HG03521 (cell line): ENCODE results near the gene ARR3.
"Not testable (repeated sequence)": the region's sequence is repeated elsewhere in the genome, so short reads cannot be mapped to it uniquely, and the experiment has no call there.

Source experiments
- ATAC-seq: cut with Tn5 transposase; IDR thresholded peaks from one replicate; pipeline ENCODE4 v1.9.1; 2021; ENCODE audit warnings: mild to moderate bottlenecking, moderate library complexity; ENCODE audit not compliant: unreplicated experiment

ARR3 gene

GRCh38 chrX:70279081-70279480 lies 10.9 kb downstream of the ARR3 start:
- no peak for ATAC-seq

GRCh38 chrX:70280573-70280972 lies 12.4 kb downstream of the ARR3 start:
- ATAC-seq, result no peak

- ATAC-seq, result no peak
Measured at GRCh38 chrX:70281951-70282350, 13.8 kb downstream of the ARR3 start, which contains the start of gene RAB41. Gene RAB41 (plus strand): TSS chrX:70282172. CDS start chrX:70282218, 46 bp downstream.

- no peak for ATAC-seq
Measured at GRCh38 chrX:70289168-70289792, 21.1 kb downstream of the ARR3 start.

- ATAC-seq, result peak; percentile 100
Measured at GRCh38 chrX:70289793-70290770, 21.9 kb downstream of the ARR3 start, which contains the start of the genes KIF4A and PDZD11. Gene KIF4A (plus strand): TSS chrX:70290104. CDS start chrX:70290459, 355 bp downstream. Gene PDZD11 (minus strand): TSS chrX:70289927. CDS start chrX:70289341, 586 bp downstream.

GRCh38 chrX:70292788-70293187 lies 24.7 kb downstream of the ARR3 start:
- no peak for ATAC-seq

GRCh38 chrX:70293621-70294020 lies 25.5 kb downstream of the ARR3 start:
- ATAC-seq, result no peak

- ATAC-seq, result no peak
Measured at GRCh38 chrX:70301716-70302115, 33.6 kb downstream of the ARR3 start.

- ATAC-seq, result no peak
Measured at GRCh38 chrX:70313503-70313902, 45.4 kb downstream of the ARR3 start.

GRCh38 chrX:70322784-70323183 lies 54.6 kb downstream of the ARR3 start:
- no peak for ATAC-seq

- ATAC-seq, result not testable (repeated sequence)
Measured at GRCh38 chrX:70323628-70324027, 55.5 kb downstream of the ARR3 start.

GRCh38 chrX:70324326-70324725 lies 56.2 kb downstream of the ARR3 start:
- ATAC-seq, result no peak

GRCh38 chrX:70331161-70331560 lies 63.0 kb downstream of the ARR3 start:
- ATAC-seq, result no peak
